Panc1 (cell line): ENCODE measurements around the gene SLC26A11.

Experiments
- CTCF ChIP-seq: fragments of 450-650 bp; IDR thresholded peaks from 2 replicates; pipeline ENCODE4 v1.5.1; 2017; ENCODE audit warnings: mild to moderate bottlenecking
- POLR2AphosphoS5 ChIP-seq: IDR thresholded peaks from 2 replicates; pipeline ENCODE4 v1.6.1; 2012; ENCODE audit warnings: mild to moderate bottlenecking, low read depth, low read length, moderate library complexity
- SIN3A ChIP-seq: IDR thresholded peaks from 2 replicates; pipeline ENCODE4 v1.6.1; 2012; ENCODE audit warnings: low read depth, mild to moderate bottlenecking, low read length, moderate library complexity, borderline replicate concordance; ENCODE audit not compliant: insufficient read depth
- TCF7L2 ChIP-seq: IDR thresholded peaks from 2 replicates; pipeline ENCODE4 v1.6.1; 2011; ENCODE audit warnings: mild to moderate bottlenecking, low read depth, low read length, inconsistent platforms

- no peak for TF ChIP-seq TCF7L2
- TF ChIP-seq CTCF, result no peak
- no peak for TF ChIP-seq POLR2AphosphoS5
- TF ChIP-seq SIN3A, result no peak
Measured at GRCh38 chr17:80248894-80249710, 28.9 kb downstream of the SLC26A11 start.
